Activated naive CD8-positive, alpha-beta T cell treated with anti-CD3 and anti-CD28 coated beads, Interleukin-2, amount 10 ng/mL, durations not matched to agents 7 days and 5 days (primary cell): ENCODE results near the gene ENTR1. TPM values are rescaled to one million over a fixed set of nuclear protein-coding genes. Genes with fewer than 3 reads are reported as not detected.
"Not testable (repeated sequence)": the region's sequence is repeated elsewhere in the genome, so short reads cannot be mapped to it uniquely, and the experiment has no call there.

Source experiments
- ATAC-seq: fragments of 150-1000 bp; cut with Tn5 transposase; one replicate; pipeline ENCODE4 v1.10.0; 2021; ENCODE audit warnings: low read depth, moderate library complexity
- POLR2A ChIA-PET: fragments of 350-600 bp; sonication (Branson Sonifier 250); formaldehyde crosslinking; loops from one replicate; lab custom pipeline; 2021; ENCODE audit warnings: antibody characterized with exemption; lab: Charles Lee
- DNase-seq: peaks from one replicate; pipeline ENCODE4 v3.0.0; 2021
- H3K27ac Mint-ChIP-seq: one replicate; pipeline ENCODE4 v1.8.0; 2022; ENCODE audit warnings: mild to moderate bottlenecking, mixed read lengths
- H3K27me3 Mint-ChIP-seq: one replicate; pipeline ENCODE4 v1.8.0; 2022; ENCODE audit warnings: mild to moderate bottlenecking, moderate library complexity, mixed read lengths
- H3K36me3 Mint-ChIP-seq: one replicate; pipeline ENCODE4 v1.8.0; 2021; ENCODE audit warnings: mild to moderate bottlenecking, mixed read lengths
- H3K4me1 Mint-ChIP-seq: one replicate; pipeline ENCODE4 v1.8.0; 2021; ENCODE audit warnings: mixed read lengths
- H3K4me3 Mint-ChIP-seq: one replicate; pipeline ENCODE4 v1.8.0; 2022; ENCODE audit warnings: mild to moderate bottlenecking, moderate library complexity, mixed read lengths
- H3K9me3 Mint-ChIP-seq: one replicate; pipeline ENCODE4 v1.8.0; 2021; ENCODE audit warnings: mixed read lengths
- total RNA-seq, 2 experiments: library from RNA; stranded (reverse); gene quantifications; one replicate each; pipeline ENCODE4 v1.2.3, GENCODE V29; 2021

The ENTR1 gene
- total RNA-seq, 2 experiments from 2014 or later, result 55.5 to 56.2 TPM

DNA sequence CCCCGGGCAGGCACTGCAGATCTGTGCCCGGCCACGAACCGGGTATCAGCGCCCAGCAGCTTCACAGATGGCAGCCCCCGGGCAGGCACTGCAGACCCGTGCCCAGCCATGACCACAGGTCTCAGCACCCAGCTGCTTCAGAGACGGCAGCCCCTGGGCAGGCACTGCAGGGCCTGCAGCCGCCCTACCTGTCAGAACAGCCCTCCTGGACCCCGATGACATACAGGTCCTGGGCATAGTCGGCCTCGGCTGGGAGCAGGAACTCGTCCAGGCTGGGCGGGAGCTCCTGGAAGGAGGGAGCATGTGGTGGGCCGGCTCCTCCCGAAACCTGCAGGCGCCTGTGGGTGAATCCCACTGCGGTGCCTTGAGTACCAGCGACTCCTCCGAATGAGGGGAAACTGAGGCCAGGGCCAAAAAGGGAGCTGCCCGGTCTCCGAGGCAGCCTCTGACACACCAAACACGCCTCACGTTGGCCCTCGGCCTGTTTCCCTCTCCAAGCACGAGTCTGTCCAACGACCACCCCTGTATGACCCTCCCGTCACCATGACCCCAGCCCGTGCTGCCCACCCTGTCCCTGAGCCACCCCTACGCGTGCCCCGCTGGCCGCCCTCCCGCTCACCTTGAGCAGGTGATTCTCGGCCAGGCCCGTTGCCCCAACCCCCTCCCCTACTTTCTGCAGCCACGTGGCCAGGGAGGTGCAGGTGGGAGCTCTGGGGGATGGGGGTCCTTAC lies 23.6 kb upstream of the ENTR1 start:
- POLR2A ChIA-PET, result no interaction called here
- Mint-ChIP-seq H3K4me3 (no peak overlapping the region), H3K27me3 (no peaks in the 10 kb centered on the region)

DNA sequence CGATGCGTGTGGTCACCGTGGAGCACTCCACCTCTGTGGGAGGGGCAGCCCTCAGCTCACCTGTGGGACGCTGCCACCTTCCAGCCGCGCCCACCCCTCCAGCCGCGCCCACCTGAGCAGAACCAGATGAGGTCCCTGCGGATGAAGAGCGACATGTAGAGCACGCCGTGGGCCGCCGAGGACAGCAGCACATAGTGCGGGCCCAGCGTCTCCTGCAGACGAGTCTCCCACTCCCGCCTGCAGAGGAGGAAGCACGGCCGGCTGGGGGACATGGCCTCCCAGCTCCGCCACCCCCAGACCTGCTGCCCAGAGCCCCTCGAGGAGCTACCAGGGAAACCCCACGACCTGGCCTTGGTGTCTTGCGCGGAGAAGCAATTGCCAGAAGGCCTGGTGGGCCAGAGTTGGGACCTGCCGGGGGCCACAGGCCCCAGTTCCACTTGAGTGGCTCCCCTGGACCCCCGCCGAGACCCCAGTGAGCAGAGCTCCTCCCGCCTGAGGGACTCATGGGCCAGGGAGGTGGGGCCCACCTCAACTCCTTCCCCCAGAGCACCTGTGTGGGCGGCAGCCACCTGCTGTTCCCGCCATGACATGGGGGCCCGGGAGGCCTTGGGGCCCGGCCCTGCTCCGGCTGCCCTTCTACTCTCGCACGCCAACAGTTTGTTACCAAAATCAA lies 22.8 kb upstream of the ENTR1 start:
- POLR2A ChIA-PET, result no interaction called here
- Mint-ChIP-seq H3K4me1 (peaks cover 19% of the 10 kb centered on the region), H3K4me3 (no peak overlapping the region), H3K9me3 (no peaks in the 10 kb centered on the region), H3K27me3 (no peaks in the 10 kb centered on the region), H3K27ac (no peak overlapping the region), H3K36me3 (no peaks in the 10 kb centered on the region)
- no peak for DNase-seq
- ATAC-seq, result no peak

More for the DNA sequence above, 23.6 kb upstream of the ENTR1 start:
- Mint-ChIP-seq H3K36me3 (no peaks in the 10 kb centered on the region), H3K9me3 (no peaks in the 10 kb centered on the region), H3K27ac (no peak overlapping the region), H3K4me1 (peaks cover 21% of the 10 kb centered on the region)
- DNase-seq, result no peak
- no peak for ATAC-seq

DNA sequence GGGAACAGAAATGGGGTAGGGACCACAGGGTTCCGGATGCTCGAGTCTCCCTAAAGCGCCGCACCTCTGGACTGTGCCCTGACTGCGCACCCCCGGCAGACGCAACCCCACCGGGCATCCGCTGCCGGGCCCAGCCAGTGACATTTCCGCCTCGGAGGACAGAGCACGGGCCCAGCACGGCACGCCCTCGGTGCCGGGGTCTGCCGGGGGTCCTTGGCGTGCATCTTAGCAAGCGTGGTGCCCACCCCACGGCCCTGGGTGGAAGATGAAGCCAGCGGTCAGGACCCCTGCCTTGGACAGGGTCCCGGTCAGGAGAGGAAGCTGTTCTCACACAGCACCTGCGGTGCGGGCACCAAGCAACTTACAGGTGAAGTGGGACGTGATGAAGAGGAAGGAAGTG lies 22.2 kb upstream of the ENTR1 start:
- no peak overlapping the region for H3K4me3 Mint-ChIP-seq
- H3K27ac Mint-ChIP-seq, result no peak overlapping the region
- H3K9me3 Mint-ChIP-seq, result no peaks in the 10 kb centered on the region
- no peaks in the 10 kb centered on the region for H3K27me3 Mint-ChIP-seq
- peaks cover 14% of the 10 kb centered on the region for H3K4me1 Mint-ChIP-seq
- ATAC-seq (no peak), DNase-seq (no peak)
- POLR2A ChIA-PET, result no interaction called here
- no peaks in the 10 kb centered on the region for H3K36me3 Mint-ChIP-seq

DNA sequence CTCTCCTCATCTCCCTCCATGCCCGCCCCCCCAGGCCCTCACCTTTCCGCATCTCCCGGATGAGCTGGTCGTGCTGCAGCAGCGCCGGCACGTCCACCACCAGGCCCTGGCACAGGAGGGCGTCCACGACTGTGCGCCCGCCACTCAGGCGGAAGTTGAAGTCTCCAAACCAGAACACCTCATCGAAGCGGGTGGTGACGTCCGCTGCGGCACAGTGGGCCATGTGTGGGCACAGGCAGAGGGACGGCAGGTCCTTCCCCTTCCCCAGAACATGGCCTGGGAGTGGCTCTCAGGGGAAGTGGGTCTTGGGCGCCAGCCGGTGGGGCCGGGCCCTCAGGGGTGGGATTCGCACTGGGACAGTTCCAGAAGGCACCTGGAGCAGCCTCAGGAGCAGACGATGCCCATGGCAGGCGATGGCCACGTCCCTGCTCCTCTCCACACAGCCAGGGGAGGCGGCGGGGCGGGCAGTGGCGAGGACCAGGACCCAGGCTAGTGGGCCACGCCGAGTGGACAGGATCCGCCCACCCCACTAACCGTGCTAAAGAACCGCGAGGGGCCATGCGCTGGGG lies 21.5 kb upstream of the ENTR1 start:
- H3K27ac Mint-ChIP-seq, result no peak overlapping the region

DNA sequence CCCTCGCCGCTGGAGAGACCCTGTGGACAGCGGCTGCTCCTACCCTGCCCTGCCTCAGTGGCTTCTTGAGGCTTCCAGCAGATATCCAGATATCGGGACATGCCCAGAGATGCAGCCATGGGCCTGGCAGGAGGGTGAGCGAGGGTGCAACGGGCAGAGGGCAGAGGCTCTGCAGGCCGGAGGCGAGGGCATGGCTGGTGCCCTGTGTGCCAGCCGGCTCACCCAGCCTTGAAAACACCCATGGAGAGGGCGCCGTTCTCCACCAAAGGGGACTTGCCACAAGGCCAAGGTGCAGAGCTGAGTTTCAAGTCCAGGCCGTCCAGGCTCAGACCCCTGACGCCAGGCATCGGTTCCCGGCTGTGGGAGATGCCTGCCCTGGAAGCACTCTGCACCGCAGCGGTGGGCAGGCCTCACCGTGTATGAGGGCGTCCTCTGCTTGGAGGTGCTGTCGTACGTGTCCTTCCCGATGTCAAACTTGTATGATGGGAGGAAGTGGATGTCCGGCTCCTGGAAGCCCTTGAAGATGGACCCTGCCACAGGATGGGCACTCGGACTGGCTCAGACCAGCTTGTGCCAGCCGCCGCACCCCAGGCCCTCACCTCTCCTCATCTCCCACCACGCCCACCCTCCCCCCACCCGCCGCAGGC lies 20.3 kb upstream of the ENTR1 start:
- Mint-ChIP-seq H3K4me3 (no peak overlapping the region), H3K9me3 (no peaks in the 10 kb centered on the region), H3K27me3 (no peaks in the 10 kb centered on the region), H3K36me3 (no peaks in the 10 kb centered on the region), H3K4me1 (no peaks in the 10 kb centered on the region), H3K27ac (no peak overlapping the region)
- no peak for DNase-seq
- ATAC-seq, result no peak
- POLR2A ChIA-PET, result no interaction called here

More for the DNA sequence above, 21.5 kb upstream of the ENTR1 start:
- no peaks in the 10 kb centered on the region for H3K9me3 Mint-ChIP-seq
- no peak for ATAC-seq
- H3K4me3 Mint-ChIP-seq, result no peak overlapping the region
- H3K36me3 Mint-ChIP-seq, result no peaks in the 10 kb centered on the region
- no peaks in the 10 kb centered on the region for H3K27me3 Mint-ChIP-seq
- POLR2A ChIA-PET, result no interaction called here
- DNase-seq, result no peak
- peaks cover 7% of the 10 kb centered on the region for H3K4me1 Mint-ChIP-seq

DNA sequence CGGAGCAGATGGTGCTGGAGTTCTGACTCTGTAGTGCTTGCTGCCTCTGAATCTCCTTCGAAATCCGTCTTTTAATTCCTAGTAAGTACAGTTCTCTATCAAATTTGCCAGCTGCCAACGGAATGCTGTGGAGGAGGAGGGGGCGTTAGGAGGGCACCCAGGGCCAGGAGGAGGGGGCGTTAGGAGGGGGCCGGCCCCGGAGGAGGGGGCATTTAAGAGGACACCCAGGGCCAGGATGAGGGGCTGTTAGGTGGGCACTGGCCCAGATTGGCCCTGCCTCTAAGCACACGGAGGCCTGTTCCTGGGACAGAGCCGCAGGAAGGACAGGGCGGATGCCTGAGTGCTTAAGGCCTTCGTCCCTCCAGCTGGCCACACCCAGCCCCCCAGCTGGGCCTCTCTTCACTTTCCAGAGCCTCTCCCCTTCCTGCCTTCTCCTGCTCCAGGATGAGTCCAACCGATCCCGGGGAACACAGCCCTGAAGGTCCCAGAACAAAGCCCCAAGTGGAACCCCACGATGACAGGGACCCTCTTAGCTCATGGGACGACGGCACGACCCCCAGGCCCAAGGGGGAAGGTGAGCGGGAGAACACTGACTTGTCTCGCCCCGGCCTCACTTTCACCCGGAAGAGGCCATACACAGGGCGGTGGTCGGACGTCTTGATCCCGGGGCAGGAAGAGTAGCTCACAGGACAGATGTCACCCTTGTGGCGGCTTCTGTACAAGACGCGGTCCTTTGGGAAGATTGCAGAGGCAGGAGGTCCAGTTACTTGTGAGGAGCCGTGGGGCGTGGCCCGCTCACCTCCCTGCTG lies 19.5 kb upstream of the ENTR1 start:
- H3K36me3 Mint-ChIP-seq, result peaks cover 1% of the 10 kb centered on the region
- POLR2A ChIA-PET, result interaction anchor here (0.7 kb wide), 1 partner anchor 9 kb away, joined by 3 read pairs; no protein-coding TSS in a partner anchor
- no peaks in the 10 kb centered on the region for H3K4me1 Mint-ChIP-seq
- DNase-seq, result no peak
- H3K4me3 Mint-ChIP-seq, result no peak overlapping the region
- ATAC-seq, result no peak
- no peak overlapping the region for H3K27ac Mint-ChIP-seq
- H3K27me3 Mint-ChIP-seq, result no peaks in the 10 kb centered on the region
- H3K9me3 Mint-ChIP-seq, result no peaks in the 10 kb centered on the region

DNA sequence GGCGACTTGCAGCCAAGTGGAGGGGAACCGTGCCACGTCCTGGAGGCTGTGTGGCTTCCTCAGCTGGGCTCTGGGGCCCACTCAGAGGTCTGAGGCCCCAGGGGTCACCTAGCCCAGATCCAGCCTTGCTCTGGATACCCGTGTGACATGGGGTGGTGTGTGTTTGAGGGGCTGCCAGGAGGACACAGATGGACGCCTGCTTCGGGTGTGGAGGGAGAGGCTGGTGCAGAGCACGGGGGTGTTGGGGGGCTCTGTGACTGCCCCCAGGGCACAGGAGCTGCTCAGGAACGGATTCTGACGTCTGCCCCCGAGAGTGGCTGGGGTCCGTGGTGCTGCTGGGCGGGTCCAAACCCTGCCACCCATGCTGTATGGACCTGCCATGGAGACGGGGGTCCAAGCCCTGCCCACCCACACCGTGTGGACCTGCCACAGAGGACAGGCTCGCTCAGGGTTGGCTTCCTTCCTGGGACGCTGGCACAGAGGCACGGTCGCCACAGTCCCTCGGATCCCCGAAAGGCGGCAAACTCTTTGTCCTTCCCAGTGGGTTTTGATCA lies 18.7 kb upstream of the ENTR1 start:
- peak; percentile 8 for ATAC-seq
- Mint-ChIP-seq H3K27me3 (no peaks in the 10 kb centered on the region), H3K27ac (no peak overlapping the region), H3K4me1 (no peaks in the 10 kb centered on the region), H3K9me3 (no peaks in the 10 kb centered on the region), H3K36me3 (peaks cover 1% of the 10 kb centered on the region), H3K4me3 (no peak overlapping the region)
- POLR2A ChIA-PET, result interaction anchor here (0.7 kb wide), 1 partner anchor 10 kb away, joined by 3 read pairs; no protein-coding TSS in a partner anchor
- no peak for DNase-seq

DNA sequence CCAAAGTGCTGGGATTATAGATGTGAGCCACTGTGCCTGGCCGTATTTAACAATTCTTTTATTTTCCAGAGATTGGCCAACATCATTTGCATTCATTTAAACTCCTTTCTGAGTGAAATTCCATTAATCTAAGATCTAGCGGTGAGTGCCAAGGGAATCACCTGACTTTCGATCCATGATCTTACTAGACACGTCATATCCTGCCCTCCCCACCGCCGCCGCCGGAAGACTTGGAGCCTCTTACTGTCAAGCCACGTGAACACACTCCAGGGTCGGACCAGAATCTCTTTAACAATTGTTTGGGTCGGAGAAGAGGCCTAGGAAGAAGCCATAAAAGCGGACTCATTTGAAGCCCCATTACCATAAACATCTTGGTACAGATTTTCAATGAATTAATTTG lies 16.4 kb upstream of the ENTR1 start:
- DNase-seq (no peak), ATAC-seq (no peak)
- no peaks in the 10 kb centered on the region for H3K9me3 Mint-ChIP-seq
- peaks cover 1% of the 10 kb centered on the region for H3K36me3 Mint-ChIP-seq
- POLR2A ChIA-PET, result interaction anchor here (0.7 kb wide), 1 partner anchor 56 kb away, joined by 3 read pairs; no protein-coding TSS in a partner anchor
- H3K4me1 Mint-ChIP-seq, result no peaks in the 10 kb centered on the region
- H3K27me3 Mint-ChIP-seq, result no peaks in the 10 kb centered on the region
- no peak overlapping the region for H3K4me3 Mint-ChIP-seq
- no peak overlapping the region for H3K27ac Mint-ChIP-seq

DNA sequence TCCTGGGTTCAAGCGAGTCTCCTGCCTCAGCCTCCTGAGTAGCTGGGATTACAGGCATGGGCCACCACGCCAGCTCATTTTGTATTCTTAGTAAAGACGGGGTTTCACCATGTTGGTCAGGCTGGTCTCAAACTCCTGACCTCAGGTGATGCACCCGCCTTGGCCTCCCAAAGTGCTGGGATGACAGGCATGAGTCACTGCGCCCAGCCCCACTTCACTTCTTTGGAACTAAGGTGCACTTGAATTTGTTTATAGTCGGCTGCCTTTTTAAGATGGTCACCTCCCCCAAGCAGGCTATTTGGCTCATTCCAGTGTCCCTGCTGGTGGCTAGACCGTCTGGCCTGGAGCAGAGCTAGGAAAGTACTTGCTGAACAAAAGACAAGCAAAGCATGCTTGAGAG lies 15.0 kb upstream of the ENTR1 start:
- H3K27me3 Mint-ChIP-seq, H3K9me3 Mint-ChIP-seq, ATAC-seq, H3K4me3 Mint-ChIP-seq, POLR2A ChIA-PET, H3K4me1 Mint-ChIP-seq, DNase-seq, H3K36me3 Mint-ChIP-seq: not testable (repeated sequence)
- peak overlapping the region; percentile 36 for H3K27ac Mint-ChIP-seq

DNA sequence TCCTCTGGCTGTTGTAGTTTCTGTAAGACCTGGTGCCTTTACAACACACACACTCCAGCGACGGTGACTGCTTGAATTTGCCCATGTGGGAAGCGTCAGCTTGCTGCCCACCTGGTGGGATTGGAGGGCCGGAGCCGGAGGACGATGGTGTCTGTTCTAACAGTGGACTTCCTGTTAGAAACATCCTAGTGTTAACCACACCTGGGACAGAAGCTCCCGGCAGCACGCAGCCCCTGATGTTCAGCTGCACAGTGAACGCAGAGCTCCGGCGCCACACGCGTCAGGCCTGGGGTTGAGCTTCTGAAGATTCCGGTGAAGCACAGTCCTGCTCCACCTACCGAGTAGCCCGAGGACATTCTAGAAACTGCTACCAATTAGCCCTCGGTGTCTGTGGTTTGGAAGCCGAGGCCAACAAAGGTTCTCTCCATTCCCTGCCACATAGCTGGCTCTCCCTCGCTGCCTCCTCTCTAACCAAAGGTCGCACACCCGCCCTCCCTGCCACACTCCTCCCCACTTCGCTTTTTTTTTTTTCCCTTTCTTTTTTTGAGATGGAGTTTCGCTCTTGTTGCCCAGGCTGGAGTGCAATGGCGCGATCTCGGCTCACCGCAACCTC lies 14.4 kb upstream of the ENTR1 start:
- Mint-ChIP-seq H3K9me3 (no peaks in the 10 kb centered on the region), H3K4me1 (no peaks in the 10 kb centered on the region), H3K27ac (peak overlapping the region; percentile 36), H3K4me3 (no peak overlapping the region), H3K36me3 (peaks cover 1% of the 10 kb centered on the region), H3K27me3 (no peaks in the 10 kb centered on the region)
- DNase-seq (no peak), ATAC-seq (no peak)
- POLR2A ChIA-PET, result interaction anchor here (0.5 to 0.6 kb wide), 2 partner anchors 21 to 56 kb away, joined by 3 to 4 read pairs; no protein-coding TSS in a partner anchor

DNA sequence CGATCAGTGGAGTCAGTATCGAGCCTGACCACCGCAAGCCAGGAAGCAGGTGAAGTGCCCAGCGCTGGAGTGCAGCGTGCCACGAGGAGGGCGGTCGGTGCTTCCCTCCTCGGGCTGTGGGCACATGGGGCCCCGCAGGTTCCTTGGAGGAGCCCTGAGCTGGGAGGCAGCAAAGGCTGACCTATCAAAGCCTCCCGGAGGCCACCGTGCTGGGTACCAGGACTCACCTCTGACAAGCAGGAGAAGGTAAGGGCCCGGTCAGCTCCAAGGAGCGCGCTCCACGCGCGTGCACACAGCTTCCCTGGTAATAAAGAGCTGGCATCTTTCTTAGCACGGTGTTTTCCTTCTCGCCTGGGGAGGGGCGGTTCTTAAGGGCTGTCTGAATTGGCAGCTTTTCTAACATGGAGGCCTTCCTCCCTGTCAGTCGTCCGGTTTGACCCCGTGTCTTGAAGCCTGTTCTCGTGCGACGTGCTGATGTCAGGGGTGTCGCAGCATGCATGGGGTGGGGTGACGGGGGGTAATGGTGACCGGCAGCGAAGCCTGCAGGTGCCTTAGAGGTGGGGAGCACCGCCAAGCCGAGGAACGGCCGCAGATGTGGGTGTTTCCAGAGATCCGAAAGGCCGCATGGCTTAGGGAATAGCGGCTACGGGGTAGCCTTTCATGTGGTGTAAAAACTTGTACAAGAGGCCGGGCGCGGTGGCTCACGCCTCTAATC lies 13.2 kb upstream of the ENTR1 start:
- no peak overlapping the region for H3K4me3 Mint-ChIP-seq
- ATAC-seq, result no peak
- H3K4me1 Mint-ChIP-seq, result no peaks in the 10 kb centered on the region
- no peaks in the 10 kb centered on the region for H3K9me3 Mint-ChIP-seq
- DNase-seq, result no peak
- H3K27me3 Mint-ChIP-seq, result no peaks in the 10 kb centered on the region
- H3K36me3 Mint-ChIP-seq, result peaks cover 4% of the 10 kb centered on the region
- POLR2A ChIA-PET, result interaction anchor here (1.2 kb wide), 1 partner anchor 14 kb away, joined by 3 read pairs; the partner anchor contains the start of genes ENTR1 and PMPCA
- H3K27ac Mint-ChIP-seq, result no peak overlapping the region

DNA sequence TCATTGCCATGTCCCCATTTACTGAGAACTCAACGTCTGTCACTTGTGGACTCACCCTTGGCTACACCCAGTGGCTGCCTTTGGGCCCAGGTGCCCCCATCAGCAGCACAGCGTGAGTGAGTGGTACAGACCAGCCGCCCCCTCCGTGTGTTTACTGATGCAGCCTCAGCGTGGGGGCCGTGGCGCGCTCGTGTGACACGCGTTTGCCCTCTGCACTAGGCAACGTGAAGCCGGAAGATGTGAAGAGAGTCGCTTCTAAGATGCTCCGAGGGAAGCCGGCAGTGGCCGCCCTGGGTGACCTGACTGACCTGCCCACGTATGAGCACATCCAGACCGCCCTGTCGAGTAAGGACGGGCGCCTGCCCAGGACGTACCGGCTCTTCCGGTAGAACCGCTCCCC lies 12.5 kb upstream of the ENTR1 start:
- Mint-ChIP-seq H3K9me3 (no peaks in the 10 kb centered on the region), H3K4me3 (no peak overlapping the region), H3K4me1 (no peaks in the 10 kb centered on the region), H3K36me3 (peaks cover 4% of the 10 kb centered on the region), H3K27ac (no peak overlapping the region), H3K27me3 (no peaks in the 10 kb centered on the region)
- DNase-seq (no peak), ATAC-seq (no peak)
- POLR2A ChIA-PET, result interaction anchor here (1.2 kb wide), 1 partner anchor 13 kb away, joined by 3 read pairs; the partner anchor contains the start of genes ENTR1 and PMPCA
